B cell (primary cell): ENCODE measurements around the gene NHLRC3. TPM values are rescaled to one million over a fixed set of nuclear protein-coding genes. Genes with fewer than 3 reads are reported as not detected.

Source experiments
- ATAC-seq: fragments of 200-7000 bp; cut with Tn5 transposase; one replicate; pipeline ENCODE4 v1.10.0; 2021; ENCODE audit warnings: low read depth, mild to moderate bottlenecking, moderate number of reproducible peaks, moderate library complexity
- CTCF ChIA-PET: fragments of 350-600 bp; sonication (Branson Sonifier 250); formaldehyde crosslinking; loops from one replicate; lab custom pipeline; 2021; ENCODE audit warnings: antibody characterized with exemption, inconsistent platforms; lab: Charles Lee
- POLR2A ChIA-PET: fragments of 350-600 bp; sonication (Branson Sonifier 250); formaldehyde crosslinking; loops from one replicate; lab custom pipeline; 2021; ENCODE audit warnings: antibody characterized with exemption; lab: Charles Lee
- DNase-seq: peaks from one replicate; pipeline ENCODE4 v3.0.0; 2013
- H2AFZ ChIP-seq: 2 replicates; pipeline ENCODE4 v1.6.1; 2012; ENCODE audit warnings: mild to moderate bottlenecking, low read depth, low read length; ENCODE audit not compliant: insufficient read depth, poor library complexity, severe bottlenecking
- H3K27ac ChIP-seq, 2 donors: 1 replicate in 1 of 2; 2 replicates in 1 of 2; pipeline ENCODE4 v1.5.1; 2012 to 2013; ENCODE audit warnings: low read length in 2 of 2, mild to moderate bottlenecking in 2 of 2, moderate library complexity in 1 of 2
- H3K27me3 ChIP-seq, 4 experiments: fragments of 200-600 bp in 1 of 4; sonication (generic) in 1 of 4; replicated peaks in 1 of 4; 1 replicate in 2 of 4; 2 replicates in 2 of 4; pipeline versions ENCODE4 v1.6.1 to v1.7.0; 2013 to 2016; ENCODE audit warnings: low read length in 3 of 4, mild to moderate bottlenecking in 2 of 4, mixed read lengths in 1 of 4, moderate library complexity in 1 of 4; ENCODE audit not compliant: insufficient read depth in 4 of 4, control insufficient read depth in 3 of 4; ENCODE audit errors: control extremely low read depth in 1 of 4
- H3K36me3 ChIP-seq, 2 experiments: replicated peaks in 1 of 2; 1 replicate in 1 of 2; 2 replicates in 1 of 2; pipeline versions ENCODE4 v1.6.1 to v1.7.1; 2013; ENCODE audit warnings: low read length in 1 of 2; ENCODE audit not compliant: insufficient read depth in 2 of 2, control insufficient read depth in 1 of 2; ENCODE audit errors: control extremely low read depth in 1 of 2, extremely low read depth in 1 of 2
- H3K4me1 ChIP-seq, 2 donors: fragments of 200-600 bp in 1 of 2; sonication (generic) in 1 of 2; 1 replicate in 1 of 2; 2 replicates in 1 of 2; pipeline versions ENCODE4 v1.5.1 to v1.6.1; 2013 to 2017; ENCODE audit warnings: low read length in 2 of 2; ENCODE audit not compliant: control insufficient read depth in 2 of 2, insufficient read depth in 2 of 2
- H3K4me2 ChIP-seq: replicated peaks from 2 replicates; pipeline ENCODE3; 2012; ENCODE audit warnings: mild to moderate bottlenecking, low read depth, low read length; ENCODE audit not compliant: poor library complexity, severe bottlenecking
- H3K4me3 ChIP-seq, 5 experiments: fragments of 200-600 bp in 1 of 5; sonication (generic) in 1 of 5; 1 replicate in 3 of 5; 2 replicates in 2 of 5; pipeline versions ENCODE4 v1.5.1 to v1.7.0; 2011 to 2016; ENCODE audit warnings: low read length in 4 of 5, mild to moderate bottlenecking in 4 of 5, low read depth in 2 of 5, control low read depth in 1 of 5, moderate library complexity in 1 of 5; ENCODE audit not compliant: insufficient read depth in 1 of 5; ENCODE audit errors: control extremely low read depth in 1 of 5, extremely low read depth in 1 of 5
- H3K79me2 ChIP-seq: fragments of 200-600 bp; sonication (generic); one replicate; pipeline ENCODE4 v1.6.0; 2016; ENCODE audit warnings: low read length; ENCODE audit not compliant: control insufficient read depth, insufficient read depth
- H3K9ac ChIP-seq: fragments of 200-600 bp; sonication (generic); 2 replicates; pipeline ENCODE4 v1.6.1; 2017; ENCODE audit warnings: mild to moderate bottlenecking, low read length, moderate library complexity
- H3K9me3 ChIP-seq, 3 donors: one replicate each; pipeline versions ENCODE4 v1.6.1 to v1.7.1; 2013; ENCODE audit warnings: low read length in 2 of 3; ENCODE audit not compliant: control insufficient read depth in 2 of 3, insufficient read depth in 1 of 3; ENCODE audit errors: control extremely low read depth in 1 of 3
- H4K20me1 ChIP-seq: 2 replicates; pipeline ENCODE4 v1.6.0; 2012; ENCODE audit warnings: mild to moderate bottlenecking, low read length; ENCODE audit not compliant: insufficient read depth, control insufficient read depth, poor library complexity, severe bottlenecking
- H3K27ac Mint-ChIP-seq: one replicate; pipeline ENCODE4 v1.8.0; 2021; ENCODE audit warnings: mixed read lengths
- H3K27me3 Mint-ChIP-seq: one replicate; pipeline ENCODE4 v1.8.0; 2021; ENCODE audit warnings: mixed read lengths
- H3K4me1 Mint-ChIP-seq: one replicate; pipeline ENCODE4 v1.8.0; 2021; ENCODE audit warnings: mixed read lengths
- H3K4me3 Mint-ChIP-seq: one replicate; pipeline ENCODE4 v1.8.0; 2021; ENCODE audit warnings: mixed read lengths
- H3K9me3 Mint-ChIP-seq: one replicate; pipeline ENCODE4 v1.8.0; 2022; ENCODE audit warnings: mixed read lengths; ENCODE audit not compliant: insufficient read depth
- EZH2 ChIP-seq: IDR thresholded peaks from 2 replicates; pipeline ENCODE4 v1.6.1; 2012; ENCODE audit warnings: borderline replicate concordance, low read depth, mild to moderate bottlenecking, moderate library complexity, low read length; ENCODE audit not compliant: insufficient read depth, poor library complexity, severe bottlenecking
- WGBS: methylation state at CpG from one replicate; pipeline ENCODE4 v1.1.5; 2013; ENCODE audit warnings: missing lambda C conversion rate; ENCODE audit not compliant: insufficient coverage; 5-methylcytosine and 5-hydroxymethylcytosine counted together
- intact Hi-C: fragments of 100-400 bp; cut with micrococcal nuclease; formaldehyde crosslinking; loops from one replicate; pipeline ENCODE4 v1.10.0; 2022
- polyA plus RNA-seq: library from polyadenylated mRNA; depleted of rRNA; stranded (reverse); fragments of >200 nt; gene quantifications from 2 replicates; pipeline ENCODE4 v1.2.3, GENCODE V29; 2012
- total RNA-seq, 2 donors: library from RNA; stranded (reverse); fragments of 120-200 nt in 1 of 2; gene quantifications; 1 replicate in 1 of 2; 2 replicates in 1 of 2; pipeline versions ENCODE4 v1.2.3 to v1.2.4, GENCODE V29; 2013 to 2022
- TF ChIP-seq, protein P1 (sequence below): fragments of 200-600 bp; IDR thresholded peaks from one replicate; pipeline ENCODE4 v1.8.0; 2022; ENCODE audit warnings: antibody characterized with exemption, mild to moderate bottlenecking

The NHLRC3 gene
- total and polyA plus RNA-seq, 2 donors (not counting 1 experiment from before 2014, with no cell fraction given): 11.7 to 38.8 TPM

DNA sequence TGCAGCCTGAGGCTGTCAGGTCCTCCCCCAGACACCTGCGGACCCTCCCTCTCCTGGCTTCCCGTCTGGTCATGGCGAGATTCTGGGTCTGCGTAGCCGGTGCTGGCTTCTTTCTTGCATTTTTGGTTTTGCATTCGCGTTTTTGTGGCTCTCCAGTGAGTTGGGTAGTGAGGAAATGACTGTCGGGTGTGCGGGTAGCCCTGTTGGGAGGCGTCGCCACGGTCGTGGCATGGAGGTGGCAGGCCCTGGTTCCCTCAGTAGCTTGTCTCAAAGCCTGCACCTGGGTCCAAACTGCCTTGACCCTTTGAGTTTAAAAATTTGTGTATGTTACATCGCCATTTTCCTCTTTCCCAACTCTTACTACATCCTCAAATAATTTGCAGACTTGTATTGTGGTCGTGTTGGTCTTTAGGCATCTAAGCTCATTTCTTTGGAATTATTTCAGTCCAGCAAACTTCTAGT lies 344 bp downstream of the NHLRC3 start:
- no peaks in the 10 kb centered on the region for H3K27me3 Mint-ChIP-seq
- Histone ChIP-seq H2AFZ (peak overlapping the region; percentile 95), H3K4me2 (peak overlapping the region; percentile 87), H3K4me1 (peaks cover 30 to 35% of the 10 kb centered on the region in 2 donors), H3K27me3 (no peaks in the 10 kb centered on the region), H3K4me3 (peak overlapping the region; percentile 67 to 99 (median 90)), H3K27ac (peak overlapping the region; percentile 81 to 95), H3K36me3 (peaks cover 0 to 7% of the 10 kb centered on the region in 2 experiments), H4K20me1 (peaks cover 22% of the 10 kb centered on the region), H3K9me3 (no peaks in the 10 kb centered on the region), H3K9ac (peak overlapping the region; percentile 89), H3K79me2 (peaks cover 51% of the 10 kb centered on the region)
- no peak for DNase-seq
- peak overlapping the region; percentile 92 for H3K4me3 Mint-ChIP-seq
- 1% methylated on average over 9 of the region's 15 CpGs for WGBS
- no peaks in the 10 kb centered on the region for H3K9me3 Mint-ChIP-seq
- ATAC-seq: peak; percentile 19
- peak overlapping the region; percentile 100 for H3K27ac Mint-ChIP-seq
- POLR2A ChIA-PET: interaction anchor here (1.9 kb wide), 1 partner anchor 689 kb away, joined by 4 read pairs; the partner anchor contains the start of gene UFM1
- no peak for TF ChIP-seq EZH2
- TF ChIP-seq, protein P1, sequence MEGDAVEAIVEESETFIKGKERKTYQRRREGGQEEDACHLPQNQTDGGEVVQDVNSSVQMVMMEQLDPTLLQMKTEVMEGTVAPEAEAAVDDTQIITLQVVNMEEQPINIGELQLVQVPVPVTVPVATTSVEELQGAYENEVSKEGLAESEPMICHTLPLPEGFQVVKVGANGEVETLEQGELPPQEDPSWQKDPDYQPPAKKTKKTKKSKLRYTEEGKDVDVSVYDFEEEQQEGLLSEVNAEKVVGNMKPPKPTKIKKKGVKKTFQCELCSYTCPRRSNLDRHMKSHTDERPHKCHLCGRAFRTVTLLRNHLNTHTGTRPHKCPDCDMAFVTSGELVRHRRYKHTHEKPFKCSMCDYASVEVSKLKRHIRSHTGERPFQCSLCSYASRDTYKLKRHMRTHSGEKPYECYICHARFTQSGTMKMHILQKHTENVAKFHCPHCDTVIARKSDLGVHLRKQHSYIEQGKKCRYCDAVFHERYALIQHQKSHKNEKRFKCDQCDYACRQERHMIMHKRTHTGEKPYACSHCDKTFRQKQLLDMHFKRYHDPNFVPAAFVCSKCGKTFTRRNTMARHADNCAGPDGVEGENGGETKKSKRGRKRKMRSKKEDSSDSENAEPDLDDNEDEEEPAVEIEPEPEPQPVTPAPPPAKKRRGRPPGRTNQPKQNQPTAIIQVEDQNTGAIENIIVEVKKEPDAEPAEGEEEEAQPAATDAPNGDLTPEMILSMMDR: no peak
- CTCF ChIA-PET: no interaction called here
- peaks cover 55% of the 10 kb centered on the region for H3K4me1 Mint-ChIP-seq
- intact Hi-C loops: loop anchor here (1.0 to 10.0 kb wide), 4 partner anchors 617 to 1979 kb away; partner anchors contain the start of genes COG6, MRPS31 and SUPT20H

DNA sequence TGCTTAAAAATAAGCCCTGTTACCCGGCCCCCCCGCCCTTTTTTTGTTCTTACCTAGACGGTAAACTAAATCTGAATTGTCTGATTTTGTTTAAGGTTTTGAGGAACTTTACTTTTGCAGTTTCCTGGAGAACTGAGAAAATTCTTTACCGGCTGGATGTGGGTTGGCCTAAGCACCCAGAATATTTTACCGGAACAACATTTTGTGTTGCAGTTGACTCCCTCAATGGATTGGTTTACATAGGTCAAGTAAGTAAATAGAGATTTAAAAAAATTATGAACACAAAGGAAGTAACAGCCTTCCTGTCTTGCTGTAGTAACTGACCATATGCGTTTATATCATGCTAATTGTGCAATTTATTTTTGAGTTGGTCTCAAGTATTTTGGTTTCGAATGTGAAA lies 785 bp downstream of the NHLRC3 start:
- peak overlapping the region; percentile 95 for H2AFZ ChIP-seq
- intact Hi-C loops: loop anchor here (10.0 kb wide), 2 partner anchors 1546 to 1736 kb away; partner anchors contain the start of gene MRPS31
- no peak for TF ChIP-seq EZH2
- TF ChIP-seq, protein P1: no peak
- DNase-seq (no peak), ATAC-seq (no peak)
- Mint-ChIP-seq H3K4me1 (peaks cover 52% of the 10 kb centered on the region), H3K27ac (peak overlapping the region; percentile 100), H3K27me3 (no peaks in the 10 kb centered on the region), H3K4me3 (peak overlapping the region; percentile 92), H3K9me3 (no peaks in the 10 kb centered on the region)
- H3K4me3 ChIP-seq: peak overlapping the region; percentile 67 to 99 (median 90)
- H3K27ac ChIP-seq: peak overlapping the region; percentile 81 to 95
- peaks cover 0 to 7% of the 10 kb centered on the region in 2 experiments for H3K36me3 ChIP-seq
- ChIA-PET CTCF (no interaction called here), POLR2A (no interaction called here)
- peaks cover 47% of the 10 kb centered on the region for H3K79me2 ChIP-seq
- WGBS: 0% methylated on average over 1 of the region's 7 CpGs
- peak overlapping the region; percentile 87 for H3K4me2 ChIP-seq
- peaks cover 19% of the 10 kb centered on the region for H4K20me1 ChIP-seq
- H3K9ac ChIP-seq: peak overlapping the region; percentile 89
- no peaks in the 10 kb centered on the region for H3K27me3 ChIP-seq
- H3K9me3 ChIP-seq: no peaks in the 10 kb centered on the region
- peaks cover 30 to 35% of the 10 kb centered on the region in 2 donors for H3K4me1 ChIP-seq
